MM.1S (cell line): Measurements from ENCODE around the gene TTC38.

Experiments
- EZH2phosphoT487 ChIP-seq: fragments of 300-600 bp; sonication (generic); IDR thresholded peaks from 2 replicates; pipeline ENCODE4 v1.6.1; 2018; ENCODE audit warnings: antibody characterized with exemption, low read length
- TF ChIP-seq, protein P1 (sequence below): fragments of 300-600 bp; sonication (generic); IDR thresholded peaks from 2 replicates; pipeline ENCODE4 v1.5.1; 2016; ENCODE audit warnings: antibody characterized with exemption, low read length, mixed read lengths

- TF ChIP-seq, protein P1, sequence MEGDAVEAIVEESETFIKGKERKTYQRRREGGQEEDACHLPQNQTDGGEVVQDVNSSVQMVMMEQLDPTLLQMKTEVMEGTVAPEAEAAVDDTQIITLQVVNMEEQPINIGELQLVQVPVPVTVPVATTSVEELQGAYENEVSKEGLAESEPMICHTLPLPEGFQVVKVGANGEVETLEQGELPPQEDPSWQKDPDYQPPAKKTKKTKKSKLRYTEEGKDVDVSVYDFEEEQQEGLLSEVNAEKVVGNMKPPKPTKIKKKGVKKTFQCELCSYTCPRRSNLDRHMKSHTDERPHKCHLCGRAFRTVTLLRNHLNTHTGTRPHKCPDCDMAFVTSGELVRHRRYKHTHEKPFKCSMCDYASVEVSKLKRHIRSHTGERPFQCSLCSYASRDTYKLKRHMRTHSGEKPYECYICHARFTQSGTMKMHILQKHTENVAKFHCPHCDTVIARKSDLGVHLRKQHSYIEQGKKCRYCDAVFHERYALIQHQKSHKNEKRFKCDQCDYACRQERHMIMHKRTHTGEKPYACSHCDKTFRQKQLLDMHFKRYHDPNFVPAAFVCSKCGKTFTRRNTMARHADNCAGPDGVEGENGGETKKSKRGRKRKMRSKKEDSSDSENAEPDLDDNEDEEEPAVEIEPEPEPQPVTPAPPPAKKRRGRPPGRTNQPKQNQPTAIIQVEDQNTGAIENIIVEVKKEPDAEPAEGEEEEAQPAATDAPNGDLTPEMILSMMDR: no peak; the same call in 1 of the 2 replicates
- TF ChIP-seq EZH2phosphoT487: no peak
Observed at GRCh38 chr22:46250035-46250782, 17.6 kb upstream of the TTC38 start, which contains the start of gene CDPF1.
